Activated CD4-positive, alpha-beta T cell treated with anti-CD3 and anti-CD28 coated beads, Interleukin-2, amount 50 U/mL, for 16 hours (primary cell): Measurements from ENCODE around the gene SLC6A9.

ENCODE experiments used
- DNase-seq: peaks from one replicate; pipeline ENCODE4 v3.0.0-alpha.2; 2020

SLC6A9 gene

DNA sequence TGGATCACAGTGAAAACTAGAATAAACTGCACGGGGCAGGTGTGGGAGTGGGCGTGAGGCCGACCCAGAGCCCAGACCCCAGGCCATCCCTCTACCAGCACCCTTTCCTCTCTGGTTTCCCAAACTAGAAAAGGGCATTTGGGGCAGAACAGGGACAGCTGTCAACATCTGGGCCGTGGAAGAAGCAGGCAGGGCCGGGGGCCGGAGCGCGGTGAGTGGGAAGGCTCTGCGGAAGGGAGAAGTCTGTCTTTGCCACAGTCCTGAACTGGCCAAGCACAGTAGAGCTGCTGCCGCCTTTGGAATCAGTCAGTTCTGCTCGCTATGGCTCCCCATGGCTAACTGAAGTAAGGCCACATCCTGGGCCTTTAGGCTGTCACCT is 33.3 kb downstream of the SLC6A9 start:
- no peak for DNase-seq

DNA sequence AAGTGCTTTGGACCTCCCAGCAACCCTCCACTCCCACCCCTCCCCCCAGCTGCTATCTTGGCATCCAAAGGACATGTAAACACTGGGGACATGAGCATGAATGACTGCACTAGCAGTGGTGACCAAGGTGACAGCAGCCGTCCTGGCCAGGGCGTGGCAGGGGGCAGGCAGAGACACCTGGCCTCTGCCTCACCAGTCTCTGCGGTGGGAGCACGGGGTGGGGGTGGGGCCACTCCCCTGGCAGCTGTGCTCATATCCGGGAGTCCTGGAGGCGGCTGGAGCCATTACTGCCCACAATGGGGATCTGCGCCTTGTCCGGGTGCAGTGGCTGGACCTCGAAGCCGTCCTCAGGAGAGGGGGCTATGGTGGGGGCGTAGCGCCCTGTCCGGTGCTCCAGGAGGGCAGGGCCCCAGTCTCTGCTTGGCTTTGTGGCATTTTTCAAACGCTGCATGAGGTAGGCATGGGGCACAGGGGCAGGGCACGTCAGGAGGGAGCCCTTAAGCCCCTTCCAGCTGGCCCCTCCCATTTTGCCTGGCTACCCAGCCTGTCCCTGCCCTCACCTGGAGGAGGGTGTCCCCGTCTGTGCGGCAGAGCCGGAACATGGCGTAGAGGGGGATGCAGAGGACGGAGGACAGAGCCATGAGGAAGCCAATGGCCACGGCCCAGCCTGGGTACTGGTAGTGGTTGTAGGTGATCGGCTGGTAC is 33.8 kb downstream of the SLC6A9 start:
- DNase-seq: no peak

DNA sequence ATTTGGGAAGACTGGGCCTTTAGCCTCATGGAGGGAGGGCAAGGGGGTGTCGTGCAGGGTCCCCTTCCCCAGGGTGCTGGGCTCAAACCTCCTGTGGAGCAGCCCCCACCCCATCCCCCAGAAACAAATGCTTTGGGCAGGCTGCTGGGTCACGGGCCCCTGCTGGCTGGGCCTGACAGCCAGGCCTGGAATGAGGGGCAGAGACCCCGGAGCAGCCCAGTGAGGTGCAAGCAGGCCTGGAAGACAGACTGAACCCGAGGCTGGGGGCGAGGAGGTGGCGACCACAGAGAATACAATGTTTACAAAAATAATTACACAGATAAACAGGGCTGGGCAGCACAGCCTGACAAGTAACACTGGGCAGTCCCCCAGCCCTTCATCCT is 34.5 kb downstream of the SLC6A9 start:
- no peak for DNase-seq

DNA sequence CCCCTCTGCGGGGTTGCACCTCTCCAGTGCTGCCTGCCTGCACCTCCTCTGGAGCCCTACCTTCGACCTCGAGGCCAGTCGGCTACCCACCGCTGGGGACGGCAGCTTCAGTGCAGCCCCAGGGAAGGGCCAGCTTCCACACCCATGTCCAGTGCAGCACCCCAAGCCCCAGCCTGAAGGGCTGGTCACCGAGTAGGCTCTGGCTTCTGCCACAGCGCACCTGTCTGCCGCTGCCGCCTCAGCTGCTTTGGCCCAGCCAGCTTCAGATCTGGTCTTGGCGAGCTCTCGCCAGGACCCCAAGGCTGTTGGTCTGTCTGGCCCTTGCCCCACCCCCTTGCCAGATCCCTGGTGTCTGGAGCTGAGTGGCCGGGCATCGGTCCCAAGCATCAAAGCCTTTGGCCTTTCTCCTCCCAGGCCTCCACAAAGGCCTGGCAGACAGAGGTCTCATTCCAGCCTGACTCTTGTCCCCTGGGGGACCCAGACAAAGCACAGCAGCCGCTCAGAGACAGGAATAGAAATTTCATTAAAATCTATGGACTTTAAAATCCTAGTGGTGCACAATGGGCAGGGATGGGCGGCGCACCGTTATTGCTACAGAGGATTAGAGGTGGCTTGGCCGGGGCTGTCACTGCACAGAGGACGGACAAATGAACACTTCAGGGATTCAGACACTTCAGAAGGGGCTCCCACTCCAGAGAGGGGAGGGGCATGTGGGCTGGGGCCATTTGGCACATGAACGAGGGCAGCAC is 35.1 kb downstream of the SLC6A9 start:
- no peak for DNase-seq

DNA sequence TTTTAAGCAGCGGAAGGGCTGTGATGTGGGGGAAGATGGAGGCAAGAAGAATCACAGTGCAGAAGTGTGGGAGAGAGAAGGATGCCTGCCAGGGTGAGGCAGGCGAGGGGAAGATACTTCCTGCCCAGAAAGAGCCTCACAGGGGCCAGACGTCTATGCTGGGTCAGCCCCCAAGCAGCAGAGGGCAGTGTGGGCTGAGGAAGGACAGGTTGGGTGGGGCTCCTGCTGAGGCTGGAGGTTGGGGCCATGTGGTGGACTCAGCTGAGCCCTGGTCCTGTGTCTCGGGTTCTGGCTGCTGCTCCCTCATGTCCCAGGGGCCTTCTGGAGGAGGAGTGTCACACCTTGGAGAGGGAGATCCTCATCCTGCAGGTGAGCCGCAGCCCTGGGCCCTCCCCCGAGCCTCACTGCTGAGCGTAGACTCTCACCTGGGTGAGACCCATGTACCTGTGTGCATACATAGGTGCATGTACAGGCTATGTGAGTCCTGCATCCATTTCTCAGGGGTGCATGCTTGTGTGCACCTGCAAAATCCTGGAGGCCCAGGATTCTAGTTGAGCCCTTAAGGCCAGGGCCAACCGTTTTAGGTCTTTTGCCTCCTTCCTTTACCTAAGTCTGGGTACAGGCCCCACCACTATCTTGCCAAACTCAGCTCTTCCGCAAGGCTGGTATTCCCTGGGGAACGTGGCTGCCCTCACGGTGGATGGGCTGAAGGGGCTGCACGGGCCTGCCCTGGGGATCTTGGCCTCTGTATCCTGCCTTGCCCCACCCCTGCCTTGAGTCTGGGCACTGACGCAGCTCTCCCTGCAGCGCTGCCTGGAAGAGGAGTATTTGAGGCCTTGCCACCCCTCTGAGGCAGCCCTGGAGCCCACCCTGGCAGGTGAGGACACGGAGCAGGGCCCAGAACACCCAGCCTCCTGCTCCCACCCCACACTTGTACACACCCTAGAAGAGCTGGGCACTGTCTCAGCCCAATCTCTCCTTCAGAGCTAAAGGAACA is 36.2 kb downstream of the SLC6A9 start:
- DNase-seq: no peak

DNA sequence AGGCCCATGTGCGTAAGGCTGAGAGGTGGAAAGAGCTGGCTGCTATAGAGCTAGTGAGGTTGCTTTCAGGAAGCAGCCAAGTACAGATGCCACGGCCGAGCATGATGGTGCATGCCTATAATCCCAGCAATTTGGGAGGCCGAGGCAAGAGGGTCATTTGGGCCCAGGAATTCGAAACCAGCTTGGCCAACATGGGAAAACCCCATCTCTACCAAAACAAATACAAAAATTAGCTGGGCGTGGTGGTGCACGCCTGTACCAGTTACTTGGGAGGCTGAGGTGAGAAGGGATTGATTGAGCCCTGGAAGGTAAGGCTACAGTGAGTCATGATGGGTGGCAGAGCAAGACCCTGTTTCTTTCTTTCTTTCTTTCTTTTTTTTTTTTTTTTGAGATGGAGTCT is 37.2 kb downstream of the SLC6A9 start:
- DNase-seq: no peak

DNA sequence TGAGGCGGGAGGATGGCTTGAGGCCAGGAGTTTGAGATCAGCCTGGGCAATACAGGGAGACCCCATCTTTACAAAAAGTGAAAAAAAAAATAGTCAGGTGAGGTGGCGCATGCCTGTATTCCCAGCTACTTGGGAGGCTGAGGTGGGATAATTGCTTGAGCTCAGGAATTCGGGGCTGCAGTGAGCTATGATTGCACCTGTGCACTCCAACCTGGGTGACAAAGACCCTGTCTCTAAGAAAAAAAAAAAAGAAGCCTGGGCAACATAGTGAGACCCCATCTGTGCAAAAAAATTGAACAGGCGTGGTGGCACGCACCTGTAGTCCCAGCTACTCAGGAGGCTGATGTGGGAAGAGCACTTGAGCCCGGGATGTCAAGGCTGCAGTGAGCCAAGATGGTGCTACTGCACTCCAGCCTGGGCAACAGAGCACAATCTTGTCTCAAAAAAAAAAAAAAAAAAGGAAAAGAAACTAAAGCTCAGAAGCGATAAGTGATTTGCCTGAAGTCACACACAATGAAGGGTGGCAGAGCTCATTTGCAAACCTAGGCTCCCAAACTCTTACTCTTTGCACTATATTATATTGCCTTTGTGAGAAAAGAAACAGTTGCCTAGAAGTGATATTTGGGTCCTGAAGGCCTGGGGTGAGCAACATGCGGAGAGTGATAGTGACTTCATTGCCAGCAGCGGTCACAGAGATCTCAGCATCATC is 37.9 kb downstream of the SLC6A9 start:
- DNase-seq: no peak

DNA sequence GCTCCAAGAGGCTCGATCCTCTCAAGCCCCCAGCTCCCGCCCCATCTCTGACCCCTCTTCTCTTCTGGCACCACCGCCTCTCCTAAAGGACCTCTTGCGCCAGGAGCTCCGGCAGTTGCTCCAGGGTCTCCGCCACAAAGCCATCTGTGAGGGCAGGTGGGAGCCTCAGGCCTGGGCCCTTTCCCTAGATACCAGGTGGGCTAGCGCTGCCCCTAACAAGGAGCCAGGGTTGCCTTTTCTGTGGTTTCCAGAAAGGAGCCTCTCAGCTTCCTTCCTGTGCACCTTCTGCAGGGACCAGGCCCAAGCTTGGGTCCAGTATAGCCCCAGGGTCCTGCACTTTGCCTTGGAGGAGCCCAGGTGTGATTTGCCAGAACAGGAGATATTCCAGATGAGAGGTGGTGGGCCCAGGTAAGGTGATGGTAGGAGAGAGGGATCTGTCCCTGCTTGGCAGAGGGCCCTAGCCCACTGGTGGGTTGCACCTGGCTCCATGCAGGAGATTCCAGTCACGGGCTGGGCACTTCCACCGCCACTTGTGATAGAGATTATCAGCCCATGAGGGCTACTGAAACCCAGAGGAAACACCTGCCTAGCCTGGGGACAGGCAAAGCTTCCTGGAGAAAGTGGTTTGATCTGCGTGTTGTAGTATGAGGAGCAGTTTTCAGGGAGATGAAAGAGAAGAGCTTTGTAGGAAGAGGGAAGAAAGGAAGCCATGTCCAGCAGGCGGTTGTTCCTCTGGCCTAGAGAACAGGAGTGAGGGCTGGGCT is 38.8 kb downstream of the SLC6A9 start:
- no peak for DNase-seq

DNA sequence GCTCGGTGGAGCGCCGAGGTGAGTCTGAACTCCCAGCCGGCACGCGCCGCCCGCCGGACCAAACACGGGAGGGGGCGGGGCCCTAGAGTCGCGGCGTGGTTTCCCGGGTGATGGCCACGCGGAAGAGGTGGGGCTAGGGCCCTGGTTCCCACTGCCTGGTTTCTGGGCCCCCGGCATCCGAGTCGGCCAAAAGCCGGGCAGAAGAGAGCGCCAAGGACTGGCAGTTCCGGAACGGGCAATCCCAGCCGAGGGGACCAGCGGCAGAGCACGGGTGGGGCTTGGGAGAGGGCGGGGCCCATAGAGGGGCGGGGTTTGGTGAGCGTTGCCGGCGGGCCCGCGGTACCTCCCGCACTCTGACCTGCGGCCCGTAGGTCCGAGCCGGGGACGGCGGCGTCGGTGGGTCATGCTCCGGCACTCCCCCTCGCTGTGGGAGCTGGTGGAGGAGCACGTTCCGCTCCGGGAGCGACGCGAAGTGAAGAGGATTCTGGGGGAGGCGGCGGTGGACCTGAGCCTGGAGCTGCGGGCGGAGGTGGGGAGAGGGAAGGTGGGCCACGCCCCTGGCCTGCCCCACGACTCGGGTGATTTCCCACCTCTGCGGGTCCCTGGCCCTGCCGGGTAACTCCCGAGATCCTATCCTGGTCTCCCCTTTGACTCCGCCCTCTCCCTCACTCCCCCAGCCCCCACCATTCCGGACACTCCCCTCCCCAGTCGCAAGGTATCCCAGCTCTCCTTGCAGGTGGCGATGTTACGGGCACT is 39.6 kb downstream of the SLC6A9 start, which contains the start of gene CCDC24:
Gene CCDC24 (plus strand): TSS at position 124 of the 756 bp plus-strand sequence. CDS start 280 bp downstream, at position 404.
- DNase-seq: peak; percentile 81

DNA sequence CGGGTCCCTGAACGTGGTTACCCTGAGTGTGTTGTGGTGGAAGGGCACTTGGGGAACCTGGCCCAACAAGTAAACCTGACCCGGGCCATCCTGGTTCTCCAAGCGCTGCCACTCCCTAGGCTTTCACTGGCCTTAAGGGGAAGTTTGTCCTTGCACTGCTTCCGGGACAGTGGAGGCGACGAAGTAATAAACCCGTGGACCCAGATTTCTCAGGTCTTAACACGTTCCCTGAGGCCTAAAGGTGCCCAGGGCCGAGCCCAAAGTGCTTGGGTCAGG is 40.1 kb downstream of the SLC6A9 start:
- DNase-seq: no peak

DNA sequence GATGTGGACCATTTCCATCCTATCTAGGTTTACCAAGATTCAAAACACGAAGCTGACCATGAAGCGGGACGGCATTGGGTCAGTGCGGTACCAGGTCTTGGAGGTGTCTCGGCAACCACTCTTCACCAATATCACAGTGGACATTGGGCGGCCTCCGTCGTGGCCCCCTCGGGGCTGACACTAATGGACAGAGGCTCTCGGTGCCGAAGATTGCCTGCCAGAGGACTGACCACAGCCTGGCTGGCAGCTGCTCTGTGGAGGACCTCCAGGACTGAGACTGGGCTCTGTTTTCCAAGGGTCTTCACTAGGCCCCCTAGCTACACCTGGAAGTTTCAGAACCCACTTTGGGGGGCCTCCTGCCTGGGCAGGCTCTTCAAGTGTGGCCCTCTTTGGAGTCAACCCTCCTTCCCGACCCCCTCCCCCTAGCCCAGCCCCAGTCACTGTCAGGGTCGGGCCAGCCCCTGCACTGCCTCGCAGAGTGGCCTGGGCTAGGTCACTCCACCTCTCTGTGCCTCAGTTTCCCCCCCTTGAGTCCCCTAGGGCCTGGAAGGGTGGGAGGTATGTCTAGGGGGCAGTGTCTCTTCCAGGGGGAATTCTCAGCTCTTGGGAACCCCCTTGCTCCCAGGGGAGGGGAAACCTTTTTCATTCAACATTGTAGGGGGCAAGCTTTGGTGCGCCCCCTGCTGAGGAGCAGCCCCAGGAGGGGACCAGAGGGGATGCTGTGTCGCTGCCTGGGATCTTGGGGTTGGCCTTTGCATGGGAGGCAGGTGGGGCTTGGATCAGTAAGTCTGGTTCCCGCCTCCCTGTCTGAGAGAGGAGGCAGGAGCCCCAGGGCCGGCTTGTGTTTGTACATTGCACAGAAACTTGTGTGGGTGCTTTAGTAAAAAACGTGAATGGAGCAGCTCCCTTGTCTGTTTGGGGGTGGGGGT is 40.7 kb downstream of the SLC6A9 start:
- DNase-seq: no peak

DNA sequence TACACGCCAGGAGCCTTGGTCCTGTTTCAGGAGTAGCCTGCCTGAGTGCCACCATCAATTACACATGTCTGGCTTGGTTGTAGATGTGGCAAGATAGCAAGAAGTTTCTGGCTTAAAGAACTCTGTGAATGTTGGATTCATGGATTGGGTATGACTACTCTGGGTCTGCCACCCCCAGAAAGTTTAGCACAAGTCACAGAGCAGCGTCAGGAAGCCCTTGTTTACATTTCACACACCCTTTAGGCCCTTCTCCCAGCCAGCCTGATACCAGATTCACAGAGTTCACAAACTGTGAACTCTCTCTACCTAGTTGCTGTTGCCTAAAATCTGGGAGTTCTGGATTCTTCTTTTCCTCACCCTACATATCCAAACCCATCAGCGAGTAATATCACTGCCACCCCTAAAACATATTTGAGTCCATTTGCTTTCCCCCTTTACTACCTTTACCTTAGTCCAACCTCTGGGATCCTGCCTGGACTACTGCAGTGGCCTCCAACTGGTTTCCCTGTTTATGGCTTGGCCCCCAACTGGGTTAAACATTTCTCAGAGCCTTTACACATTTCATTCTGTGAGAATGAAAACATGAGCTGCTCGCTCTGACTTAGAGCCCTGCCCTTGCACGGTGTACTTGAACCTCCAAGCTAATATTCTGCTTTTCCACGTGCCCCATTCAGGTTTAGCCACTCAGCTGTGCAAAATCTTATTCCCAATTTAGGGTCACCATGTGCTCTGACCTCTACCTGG is 43.9 kb downstream of the SLC6A9 start:
- no peak for DNase-seq

DNA sequence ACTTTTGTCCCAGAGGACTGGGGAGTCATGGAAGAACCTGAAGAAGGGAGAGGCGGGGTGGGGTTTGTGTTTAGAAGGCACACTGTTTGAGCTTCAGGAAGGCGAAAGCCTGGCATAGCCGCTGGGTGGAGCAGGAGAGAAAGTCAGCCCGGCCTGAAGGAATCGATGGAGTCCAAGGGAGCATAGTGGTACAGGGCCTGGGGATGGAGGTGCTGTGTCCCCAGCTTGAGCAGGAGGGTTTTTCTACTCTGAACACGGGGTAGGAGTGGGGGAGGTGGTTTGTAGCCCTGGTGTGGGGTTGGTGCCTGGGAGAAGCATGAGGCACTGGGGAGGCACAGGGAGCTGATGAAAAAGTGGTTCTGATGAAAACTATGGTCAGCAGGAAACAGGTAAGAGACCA is 44.5 kb downstream of the SLC6A9 start:
- DNase-seq: no peak

DNA sequence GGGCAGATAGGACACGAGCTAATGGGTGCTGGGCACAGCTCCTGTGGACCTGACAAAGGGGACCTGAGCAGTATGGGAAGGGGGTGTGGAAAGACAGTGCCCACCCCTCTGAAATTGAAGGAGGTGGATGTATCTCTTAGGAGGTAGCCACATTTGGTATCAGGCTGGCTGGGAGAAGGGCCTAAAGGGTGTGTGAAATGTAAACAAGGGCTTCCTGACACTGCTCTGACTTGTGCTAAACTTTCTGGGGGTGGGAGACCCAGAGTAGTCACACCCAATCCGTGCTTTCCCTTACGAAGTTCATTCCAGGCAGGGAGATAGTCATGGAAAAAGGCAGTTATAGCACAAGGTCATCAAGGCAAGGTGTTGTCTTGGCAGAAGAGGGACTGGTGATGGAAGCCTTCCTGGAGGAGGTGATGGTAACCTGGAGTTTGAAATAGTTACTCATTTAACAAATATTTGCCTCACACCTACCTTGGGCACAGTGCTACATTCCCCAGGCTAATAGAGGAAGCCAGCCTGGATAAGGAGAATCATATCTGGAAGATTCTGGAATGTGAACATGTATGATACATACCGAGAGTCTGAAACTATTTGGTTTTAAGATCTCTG is 45.2 kb downstream of the SLC6A9 start:
- DNase-seq: no peak

DNA sequence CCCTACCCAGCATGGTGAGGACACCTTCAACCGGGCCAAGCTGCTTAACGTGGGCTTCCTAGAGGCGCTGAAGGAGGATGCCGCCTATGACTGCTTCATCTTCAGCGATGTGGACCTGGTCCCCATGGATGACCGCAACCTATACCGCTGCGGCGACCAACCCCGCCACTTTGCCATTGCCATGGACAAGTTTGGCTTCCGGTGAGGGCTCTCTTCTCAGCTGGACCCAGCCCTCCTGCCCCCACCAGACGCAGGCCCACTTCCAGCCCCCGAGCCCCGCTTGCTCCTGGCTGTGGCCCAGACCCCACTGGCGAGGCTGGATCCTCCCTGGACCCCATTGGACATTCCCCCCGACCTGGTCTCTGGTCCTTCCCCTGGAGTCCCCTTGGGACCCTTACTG is 46.4 kb downstream of the SLC6A9 start:
- DNase-seq: no peak

DNA sequence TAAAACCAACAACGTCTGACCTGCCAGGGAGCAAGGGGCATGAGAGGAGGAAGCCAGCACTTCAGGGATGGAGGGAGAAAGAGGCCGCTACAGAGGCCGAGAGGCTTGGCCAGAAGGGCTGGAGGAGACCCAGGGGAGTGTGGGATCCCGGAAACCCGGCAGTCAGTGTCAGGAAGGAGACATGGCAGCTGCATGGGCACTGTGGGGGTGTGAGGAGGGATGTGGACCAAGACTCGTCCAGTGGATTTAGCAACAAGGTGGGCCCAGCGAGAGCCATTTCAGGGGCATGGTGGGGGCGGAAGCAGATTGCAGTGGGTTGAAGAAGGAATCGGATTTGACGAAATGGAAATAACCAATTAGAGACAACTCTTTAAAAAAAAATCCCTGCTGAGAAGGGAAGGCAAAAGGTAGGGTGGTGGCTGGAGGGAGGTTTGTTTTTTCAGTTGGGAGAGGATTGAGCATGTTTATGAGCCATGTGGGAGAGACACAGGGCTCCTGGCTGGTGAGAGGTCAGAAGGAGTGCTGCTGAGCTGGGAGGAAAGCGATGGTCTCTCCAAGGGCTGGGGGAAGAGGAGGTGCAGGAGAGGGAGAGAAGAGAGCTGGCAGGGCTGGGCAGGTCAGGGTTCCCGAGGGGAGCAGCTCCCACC is 47.9 kb downstream of the SLC6A9 start:
- DNase-seq: no peak

DNA sequence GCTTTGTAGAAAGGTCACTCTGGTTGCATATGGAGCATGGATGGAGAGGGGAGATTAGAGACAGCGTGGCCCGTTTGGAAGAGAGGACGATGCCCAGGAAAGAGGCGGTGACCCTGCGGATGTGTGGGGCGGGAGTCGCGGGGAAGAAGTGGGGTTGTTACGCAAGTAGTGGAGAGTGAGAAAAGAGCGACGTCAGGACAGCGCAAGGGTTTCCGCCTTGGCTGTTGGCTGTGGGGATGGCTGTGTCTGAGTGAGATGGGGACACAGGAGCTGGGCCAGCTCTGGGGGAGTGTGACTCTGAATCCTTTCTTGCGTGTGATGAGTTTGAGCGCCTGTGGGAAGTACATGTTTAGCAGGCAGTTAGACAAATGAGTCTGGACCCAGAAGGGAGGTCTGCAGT is 48.5 kb downstream of the SLC6A9 start:
- no peak for DNase-seq

DNA sequence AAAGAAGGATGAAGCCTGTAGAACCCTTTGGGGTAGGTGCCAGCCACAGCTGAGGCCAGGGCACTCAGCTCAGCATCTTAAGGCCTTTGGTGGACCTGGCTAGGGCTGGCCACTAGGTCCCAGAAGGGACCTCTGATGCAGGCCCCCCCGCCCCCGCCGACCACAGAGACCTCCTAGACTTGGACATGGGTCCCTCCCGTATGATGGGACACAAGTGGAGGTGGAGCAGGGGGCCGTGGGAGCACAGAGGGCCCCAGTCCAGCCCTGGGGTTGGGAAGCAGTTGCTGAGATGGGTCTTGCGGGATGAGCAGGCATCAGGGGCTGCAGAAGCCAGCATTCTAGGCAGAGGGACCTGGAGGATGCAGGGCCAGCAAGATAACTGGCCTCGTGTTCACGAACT is 49.0 kb downstream of the SLC6A9 start:
- no peak for DNase-seq

DNA sequence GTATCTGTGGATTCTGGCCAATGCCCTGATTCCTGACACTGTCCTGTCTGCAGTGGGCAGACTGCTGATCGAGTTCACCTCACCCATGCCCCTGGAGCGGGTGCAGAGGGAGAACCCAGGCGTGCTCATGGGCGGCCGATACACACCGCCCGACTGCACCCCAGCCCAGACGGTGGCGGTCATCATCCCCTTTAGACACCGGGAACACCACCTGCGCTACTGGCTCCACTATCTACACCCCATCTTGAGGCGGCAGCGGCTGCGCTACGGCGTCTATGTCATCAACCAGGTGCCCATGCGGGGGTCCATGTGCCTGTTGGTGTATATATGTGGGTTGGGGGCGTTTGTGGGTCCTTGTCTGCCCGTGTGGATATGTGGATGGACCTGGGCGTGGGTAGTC is 49.6 kb downstream of the SLC6A9 start:
- no peak for DNase-seq
